Measurements from ENCODE around the gene KIAA1217. TPM values are rescaled to one million over a fixed set of nuclear protein-coding genes. Genes with fewer than 3 reads are reported as not detected.

Gene KIAA1217
- total and polyA plus RNA-seq, 2 of the 4 experiments (the other 2 are of a cell fraction) = 3.4 to 4.4 TPM

DNA sequence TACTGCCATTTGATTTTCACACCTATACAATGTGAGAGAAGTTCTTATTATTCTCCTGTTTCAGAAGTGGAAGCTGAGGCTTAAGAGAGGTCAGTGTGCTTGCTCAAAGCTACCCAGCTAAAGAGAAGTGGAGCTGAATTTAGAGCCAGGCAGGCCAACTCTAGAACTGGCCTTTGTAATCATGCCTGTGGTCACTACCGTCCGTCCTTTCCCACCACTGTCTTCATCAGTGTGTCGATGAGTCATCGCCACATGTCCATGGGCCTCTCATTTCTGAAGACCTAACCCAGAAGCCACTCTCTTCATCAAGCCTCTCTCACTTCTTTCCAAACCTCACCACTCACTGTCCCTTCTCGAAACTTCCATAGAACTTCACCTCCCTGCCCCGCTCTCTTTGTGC, 237.8 kb downstream of the KIAA1217 start:
- H4K91ac ChIP-seq (ENCODE audit: insufficient read depth, low read depth, low read length) = peak overlapping the region; percentile 43; the same call in 1 of the 2 replicates
- H3K18ac ChIP-seq (ENCODE audit: low read depth, low read length) = peak overlapping the region; percentile 66; the same call in 1 of the 2 replicates
- peak overlapping the region; percentile 71 for H2BK20ac ChIP-seq (ENCODE audit: low read depth, low read length)
- peaks cover 10% of the 10 kb centered on the region for H3K4me1 ChIP-seq (ENCODE audit: control insufficient read depth, insufficient read depth, low read length)
- BruUV-seq (replicated peaks) = no TSS peak
- no peaks in the 10 kb centered on the region for H3K79me1 ChIP-seq (ENCODE audit: low read depth in 1 of 2, low read length in 2 of 2)
- H3K9me1 ChIP-seq (ENCODE audit: insufficient read depth, low read length) = peaks cover 10% of the 10 kb centered on the region; the same call in 1 of the 2 replicates
- H2AFZ ChIP-seq (replicated peaks; ENCODE audit: low read length, poor library complexity) = peak overlapping the region; percentile 47
- no peaks in the 10 kb centered on the region for H4K20me1 ChIP-seq (ENCODE audit: insufficient read depth, low read length)
- peak overlapping the region; percentile 30; the same call in 1 of the 2 replicates for H3K27ac ChIP-seq (ENCODE audit: insufficient read depth, low read length)
- no peak overlapping the region for H2AK9ac ChIP-seq (replicated peaks; ENCODE audit: low read depth, low read length, poor library complexity)
- no peak overlapping the region; the same call in 1 of the 2 replicates for H3K9ac ChIP-seq (ENCODE audit: low read depth, low read length)
- no peak overlapping the region for H3K14ac ChIP-seq (replicated peaks; ENCODE audit: low read depth, low read length)
- in situ Hi-C loops (cut with MboI; ENCODE audit: low sequenced_read_pairs) = no loop called here
- peak overlapping the region; percentile 91 for H2BK120ac ChIP-seq (ENCODE audit: low read depth, low read length)
- peak overlapping the region; percentile 91 for H2BK5ac ChIP-seq (ENCODE audit: low read depth, low read length, poor library complexity, severe bottlenecking)
- 7% methylated on average over 4 of the region's 6 CpGs; no CpG with 5 or more reads in 1 of the 2 experiments for WGBS, 2 experiments (ENCODE audit: extremely low coverage in 2 of 2, insufficient read length in 1 of 2)
- H3K4ac ChIP-seq (ENCODE audit: low read depth, low read length) = peak overlapping the region; percentile 80
- H2BK15ac ChIP-seq (ENCODE audit: low read depth, low read length) = peak overlapping the region; percentile 6; the same call in 2 of the 3 replicates
- no peak overlapping the region; the same call in 1 of the 2 replicates for H4K5ac ChIP-seq (ENCODE audit: low read depth, low read length)
- 0 out of 2 replicates have a peak overlapping the region, but pooled peaks have one; percentile 13 for H3K56ac ChIP-seq (ENCODE audit: extremely low read depth, insufficient read depth, low read length)
- no peaks in the 10 kb centered on the region for H3K36me3 ChIP-seq (ENCODE audit: control insufficient read depth, insufficient read depth, low read length)
- no peaks in the 10 kb centered on the region for H3K9me3 ChIP-seq (ENCODE audit: control insufficient read depth, insufficient read depth, low read length)
- peak overlapping the region; percentile 37; the same call in 1 of the 2 replicates for H3K4me2 ChIP-seq (ENCODE audit: low read depth, low read length)
- dilution Hi-C loops (cut with HindIII; ENCODE audit: low sequenced_read_pairs, unreplicated experiment) = no loop called here
- H3K27me3 ChIP-seq (ENCODE audit: control insufficient read depth, insufficient read depth, low read length) = no peaks in the 10 kb centered on the region
- peak overlapping the region in 1 of 2 experiments; percentile 53; a peak in 1 of 4 replicates for H4K8ac ChIP-seq (ENCODE audit: low read depth in 2 of 2, low read length in 2 of 2)
- H3K23ac ChIP-seq (ENCODE audit: low read depth, low read length) = peak overlapping the region; percentile 57; the same call in 1 of the 2 replicates
- ChIA-PET POLR2A (ENCODE audit: unreplicated experiment) (no interaction called here), CTCF (no interaction called here)
- intact Hi-C loops (cut with micrococcal nuclease) = no loop called here
- H2AK5ac ChIP-seq (ENCODE audit: low read depth, low read length) = peak overlapping the region; percentile 85
- DNase-seq (peak; percentile 98), ATAC-seq (ENCODE audit: low read depth) (peak; percentile 67)
- no peak overlapping the region for H3K4me3 ChIP-seq (ENCODE audit: insufficient read depth, low read depth, low read length)
- TF ChIP-seq, protein P1, sequence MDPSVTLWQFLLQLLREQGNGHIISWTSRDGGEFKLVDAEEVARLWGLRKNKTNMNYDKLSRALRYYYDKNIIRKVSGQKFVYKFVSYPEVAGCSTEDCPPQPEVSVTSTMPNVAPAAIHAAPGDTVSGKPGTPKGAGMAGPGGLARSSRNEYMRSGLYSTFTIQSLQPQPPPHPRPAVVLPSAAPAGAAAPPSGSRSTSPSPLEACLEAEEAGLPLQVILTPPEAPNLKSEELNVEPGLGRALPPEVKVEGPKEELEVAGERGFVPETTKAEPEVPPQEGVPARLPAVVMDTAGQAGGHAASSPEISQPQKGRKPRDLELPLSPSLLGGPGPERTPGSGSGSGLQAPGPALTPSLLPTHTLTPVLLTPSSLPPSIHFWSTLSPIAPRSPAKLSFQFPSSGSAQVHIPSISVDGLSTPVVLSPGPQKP (IDR thresholded peaks at IDR 0.05; ENCODE audit: borderline replicate concordance, low read depth, low read length) = no peak
- TF ChIP-seq MXI1 (IDR thresholded peaks at IDR 0.05; ENCODE audit: borderline replicate concordance, low read depth, low read length) (peak; percentile 43; the same call in 1 of the 2 replicates), NFE2L2 (IDR thresholded peaks at IDR 0.05; ENCODE audit: low read depth, low read length) (no peak; the same call in 1 of the 2 replicates), FOS (IDR thresholded peaks at IDR 0.05; ENCODE audit: low read depth, low read length) (peak; percentile 100), CHD1 (IDR thresholded peaks at IDR 0.05; ENCODE audit: low read depth, low read length) (no peak), RAD21 (IDR thresholded peaks at IDR 0.05; ENCODE audit: low read length) (no peak; the same call in 1 of the 2 replicates), MAFK (IDR thresholded peaks at IDR 0.05; ENCODE audit: low read depth, low read length) (no peak), CEBPB (IDR thresholded peaks at IDR 0.05; ENCODE audit: low read depth, low read length) (peak; percentile 60; the same call in 1 of the 2 replicates), RCOR1 (IDR thresholded peaks at IDR 0.05; ENCODE audit: insufficient replicate concordance, low read length) (peak; percentile 60), MAZ (IDR thresholded peaks at IDR 0.05; ENCODE audit: borderline replicate concordance, low read depth, low read length) (no peak), POLR2A (IDR thresholded peaks at IDR 0.05; ENCODE audit: low read depth, low read length) (no peak; the same call in 1 of the 2 replicates), SMC3 (IDR thresholded peaks at IDR 0.05; ENCODE audit: low read depth, low read length) (no peak), BHLHE40 (IDR thresholded peaks at IDR 0.05; ENCODE audit: low read depth, low read length) (peak; percentile 79)
- TF ChIP-seq, protein P2, sequence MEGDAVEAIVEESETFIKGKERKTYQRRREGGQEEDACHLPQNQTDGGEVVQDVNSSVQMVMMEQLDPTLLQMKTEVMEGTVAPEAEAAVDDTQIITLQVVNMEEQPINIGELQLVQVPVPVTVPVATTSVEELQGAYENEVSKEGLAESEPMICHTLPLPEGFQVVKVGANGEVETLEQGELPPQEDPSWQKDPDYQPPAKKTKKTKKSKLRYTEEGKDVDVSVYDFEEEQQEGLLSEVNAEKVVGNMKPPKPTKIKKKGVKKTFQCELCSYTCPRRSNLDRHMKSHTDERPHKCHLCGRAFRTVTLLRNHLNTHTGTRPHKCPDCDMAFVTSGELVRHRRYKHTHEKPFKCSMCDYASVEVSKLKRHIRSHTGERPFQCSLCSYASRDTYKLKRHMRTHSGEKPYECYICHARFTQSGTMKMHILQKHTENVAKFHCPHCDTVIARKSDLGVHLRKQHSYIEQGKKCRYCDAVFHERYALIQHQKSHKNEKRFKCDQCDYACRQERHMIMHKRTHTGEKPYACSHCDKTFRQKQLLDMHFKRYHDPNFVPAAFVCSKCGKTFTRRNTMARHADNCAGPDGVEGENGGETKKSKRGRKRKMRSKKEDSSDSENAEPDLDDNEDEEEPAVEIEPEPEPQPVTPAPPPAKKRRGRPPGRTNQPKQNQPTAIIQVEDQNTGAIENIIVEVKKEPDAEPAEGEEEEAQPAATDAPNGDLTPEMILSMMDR (conservative IDR thresholded peaks at IDR 0.05; ENCODE audit: low read depth, low read length) = no peak
- TF ChIP-seq, protein P3, sequence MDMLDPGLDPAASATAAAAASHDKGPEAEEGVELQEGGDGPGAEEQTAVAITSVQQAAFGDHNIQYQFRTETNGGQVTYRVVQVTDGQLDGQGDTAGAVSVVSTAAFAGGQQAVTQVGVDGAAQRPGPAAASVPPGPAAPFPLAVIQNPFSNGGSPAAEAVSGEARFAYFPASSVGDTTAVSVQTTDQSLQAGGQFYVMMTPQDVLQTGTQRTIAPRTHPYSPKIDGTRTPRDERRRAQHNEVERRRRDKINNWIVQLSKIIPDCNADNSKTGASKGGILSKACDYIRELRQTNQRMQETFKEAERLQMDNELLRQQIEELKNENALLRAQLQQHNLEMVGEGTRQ (IDR thresholded peaks at IDR 0.05; ENCODE audit: low read depth, low read length) = peak; percentile 76
